GM18508 (cell line): ENCODE data around the gene PI4KA.

Source experiments
- ATAC-seq: cut with Tn5 transposase; IDR thresholded peaks from one replicate; pipeline ENCODE4 v1.9.1; 2021; ENCODE audit warnings: moderate number of reproducible peaks; ENCODE audit not compliant: insufficient read depth, unreplicated experiment

PI4KA gene

GRCh38 chr22:20882855-20883254 lies 24.2 kb upstream of the PI4KA start:
- no peak for ATAC-seq

GRCh38 chr22:20881869-20882815 lies 23.5 kb upstream of the PI4KA start:
- ATAC-seq = no peak

- ATAC-seq = no peak
These were observed 22.6 kb upstream of the PI4KA start for GRCh38 chr22:20881231-20881630.

DNA sequence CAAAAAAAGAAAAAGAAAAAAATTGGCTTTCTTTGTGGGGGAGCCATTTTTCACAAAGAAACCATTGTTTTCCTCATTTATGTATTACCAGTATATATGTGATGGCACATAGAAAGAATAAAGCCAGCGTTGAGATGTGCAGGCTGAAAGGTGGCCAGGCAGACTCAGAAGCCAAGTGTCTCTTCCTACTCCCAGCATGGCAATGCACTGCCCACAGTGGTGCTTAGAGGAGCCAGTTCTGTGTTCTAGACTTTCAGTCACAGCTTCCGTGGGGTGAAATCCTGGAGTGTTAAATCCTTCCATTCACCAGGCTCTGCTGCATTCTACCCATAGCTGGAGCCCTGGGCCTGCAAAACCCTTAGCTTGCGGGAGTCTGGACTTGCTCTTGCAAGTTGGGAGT lies 19.1 kb upstream of the PI4KA start:
- ATAC-seq = no peak

GRCh38 chr22:20875296-20875695 lies 16.7 kb upstream of the PI4KA start:
- no peak for ATAC-seq

DNA sequence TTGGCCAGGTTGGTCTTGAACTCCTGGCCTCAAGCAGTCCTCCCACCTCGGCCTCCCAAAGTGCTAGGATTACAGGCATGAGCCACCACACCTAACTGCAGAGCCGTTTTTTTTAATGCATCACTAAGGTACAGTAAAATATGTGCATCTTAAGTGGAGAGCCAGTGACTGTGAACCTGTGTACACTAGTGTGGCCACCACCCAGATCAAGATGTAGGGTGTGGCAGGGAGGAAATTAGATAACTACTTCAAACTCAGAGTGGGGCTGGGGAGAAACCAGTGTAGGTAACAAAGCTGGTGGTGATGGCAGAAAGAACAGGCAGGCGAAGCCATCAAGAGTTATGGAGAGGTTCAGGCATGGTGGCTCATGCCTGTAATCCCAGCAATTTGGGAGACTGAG lies 14.6 kb upstream of the PI4KA start:
- ATAC-seq = no peak

DNA sequence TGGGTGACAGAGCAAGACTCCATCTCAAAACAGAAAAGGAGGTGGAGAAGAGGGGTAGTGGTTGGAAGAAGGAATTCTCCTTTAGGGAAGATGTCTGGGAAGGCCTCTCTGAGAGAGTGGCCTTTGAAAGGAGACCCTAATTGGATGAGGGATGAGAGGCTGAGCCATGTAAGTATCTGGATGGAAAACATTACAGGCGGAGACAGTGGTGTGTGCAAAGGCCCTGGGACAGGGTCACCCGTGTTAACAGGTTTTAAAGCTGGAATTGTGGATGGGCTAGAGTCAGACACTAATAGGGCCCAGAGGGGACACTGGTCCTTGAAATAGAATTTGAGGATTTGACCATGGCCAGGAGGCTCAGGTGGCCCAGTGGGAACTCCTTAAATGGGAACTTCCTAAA lies 10.6 kb upstream of the PI4KA start:
- ATAC-seq = no peak

DNA sequence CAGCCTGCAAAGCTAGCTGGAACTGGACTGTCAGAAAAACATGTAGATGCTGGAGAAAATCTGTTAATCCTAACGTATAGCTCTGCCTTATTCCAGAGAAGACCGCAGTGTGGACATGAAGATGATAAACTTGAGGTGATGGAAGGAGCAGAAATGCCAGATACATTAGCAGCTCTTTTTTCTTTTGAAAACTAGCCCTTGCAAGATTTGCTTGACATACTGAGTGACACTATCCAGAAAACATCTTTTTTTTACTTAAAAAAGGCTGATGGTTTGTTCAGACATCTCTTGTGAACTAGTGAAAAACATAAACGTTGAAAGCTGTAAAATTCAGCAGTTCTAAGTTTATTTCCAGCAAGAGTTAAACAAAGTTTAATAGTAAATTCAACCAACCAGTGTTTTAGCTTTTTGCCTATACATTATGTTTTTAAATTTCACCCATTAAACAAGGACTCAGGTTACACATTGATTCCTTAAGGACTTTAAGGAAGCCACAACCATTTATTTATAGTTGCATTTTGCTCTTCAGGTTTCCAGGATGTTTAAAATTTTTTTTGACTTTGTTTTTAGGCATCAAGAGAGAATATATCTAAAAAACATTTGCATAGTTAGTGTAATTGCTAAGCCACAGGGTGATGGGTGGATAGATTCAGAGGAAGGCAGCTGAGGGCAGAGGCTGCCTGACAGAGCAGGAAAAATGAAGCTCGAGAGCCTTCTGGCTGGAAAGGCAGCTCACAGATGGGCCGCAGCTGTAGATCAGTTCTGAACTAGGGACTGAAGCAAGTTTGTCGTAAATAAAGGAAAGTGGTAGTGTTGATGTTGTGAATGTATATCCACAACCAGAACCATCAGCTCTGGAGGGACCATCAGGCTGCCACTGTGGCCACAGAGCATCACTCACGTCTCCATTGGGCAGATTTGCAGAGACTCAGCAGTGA lies 9.7 kb upstream of the PI4KA start:
- no peak for ATAC-seq

DNA sequence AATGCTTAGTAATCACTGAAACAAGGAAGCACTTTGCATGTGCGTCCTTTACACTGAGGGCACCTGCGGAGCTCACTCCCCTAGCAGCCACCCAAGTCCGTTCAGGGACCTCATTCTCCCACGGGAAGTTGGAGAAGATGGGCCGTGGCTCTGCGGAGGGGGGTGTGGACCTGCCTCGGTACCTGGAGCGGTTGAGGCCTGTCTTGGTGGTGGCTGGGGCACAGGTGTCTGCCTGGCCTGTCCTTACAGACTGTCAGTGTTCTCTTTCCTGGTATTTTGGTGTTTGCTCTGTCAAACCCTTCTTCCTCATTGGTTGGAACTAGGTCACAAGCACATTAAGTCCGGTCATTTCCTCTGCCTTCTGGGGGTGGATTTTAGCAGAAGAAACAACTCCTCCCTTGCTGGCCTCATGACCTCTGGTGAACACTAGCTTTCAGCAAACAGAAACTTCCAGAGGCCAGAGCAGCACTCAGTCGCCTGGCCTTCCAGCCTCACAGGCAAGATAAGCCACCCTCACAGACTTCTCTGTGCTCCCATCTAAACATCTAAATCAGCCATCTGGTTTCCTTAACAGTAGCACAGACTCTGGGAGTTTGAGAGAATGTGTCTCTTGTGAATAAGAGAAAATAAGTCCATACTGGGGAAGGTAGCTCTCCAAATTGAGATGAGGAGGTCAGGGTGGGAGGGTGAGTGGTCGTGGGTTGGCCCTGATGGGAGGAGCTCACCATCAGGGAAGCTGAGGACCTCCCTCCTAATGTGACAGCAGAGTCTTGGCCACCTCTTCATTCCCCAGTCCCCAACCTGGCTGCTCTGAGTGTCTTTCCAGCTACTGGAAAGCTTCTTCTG lies 8.8 kb upstream of the PI4KA start:
- no peak for ATAC-seq

DNA sequence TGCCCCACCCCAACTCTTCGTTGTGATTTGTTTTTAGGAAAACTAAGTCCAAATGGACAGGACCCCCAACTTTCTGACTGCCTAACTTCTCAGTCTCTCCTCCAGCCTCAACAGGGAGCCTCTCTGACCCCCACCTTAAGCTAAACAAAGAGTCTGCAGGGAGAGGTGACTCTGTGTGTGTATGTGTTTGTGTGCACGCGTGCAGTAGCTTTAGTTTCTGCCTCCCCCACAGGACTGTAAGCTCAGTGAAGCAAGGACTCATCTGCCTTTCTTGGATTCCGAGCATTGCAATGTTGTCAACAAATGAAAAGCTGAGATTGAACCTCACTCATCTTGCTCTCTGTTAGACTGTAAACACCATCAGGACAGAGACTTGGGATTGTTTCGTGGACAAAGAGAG lies 8.1 kb upstream of the PI4KA start:
- no peak for ATAC-seq

DNA sequence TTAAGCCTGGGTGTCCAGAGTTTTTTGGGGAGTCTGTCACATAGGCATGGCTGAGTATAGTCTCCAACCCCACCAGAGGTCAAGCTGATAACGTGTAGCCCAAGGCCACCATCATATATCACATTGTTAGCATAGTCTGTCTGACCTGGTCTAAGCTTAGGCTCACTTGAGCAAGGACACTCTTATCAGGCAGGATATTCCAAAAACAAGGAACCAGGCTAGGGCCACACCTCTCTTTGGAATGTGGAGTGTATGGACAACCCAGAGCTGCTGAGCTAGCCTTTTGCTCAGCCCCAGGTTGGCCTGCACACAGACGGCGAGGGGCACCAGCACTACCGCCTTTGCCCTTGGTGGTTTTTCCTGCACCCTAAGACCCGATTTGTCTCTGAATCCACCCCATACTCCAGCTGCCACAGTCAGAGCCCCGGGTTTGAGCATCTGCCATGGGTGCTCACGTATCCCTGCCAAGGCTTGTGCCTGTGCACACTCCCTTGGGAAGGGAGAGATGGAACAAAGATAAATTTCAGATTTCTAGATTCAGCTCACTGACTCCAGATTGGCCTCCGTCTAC lies 7.3 kb upstream of the PI4KA start:
- no peak for ATAC-seq

- ATAC-seq = no peak
These were observed 6.7 kb upstream of the PI4KA start for GRCh38 chr22:20865331-20865730.

DNA sequence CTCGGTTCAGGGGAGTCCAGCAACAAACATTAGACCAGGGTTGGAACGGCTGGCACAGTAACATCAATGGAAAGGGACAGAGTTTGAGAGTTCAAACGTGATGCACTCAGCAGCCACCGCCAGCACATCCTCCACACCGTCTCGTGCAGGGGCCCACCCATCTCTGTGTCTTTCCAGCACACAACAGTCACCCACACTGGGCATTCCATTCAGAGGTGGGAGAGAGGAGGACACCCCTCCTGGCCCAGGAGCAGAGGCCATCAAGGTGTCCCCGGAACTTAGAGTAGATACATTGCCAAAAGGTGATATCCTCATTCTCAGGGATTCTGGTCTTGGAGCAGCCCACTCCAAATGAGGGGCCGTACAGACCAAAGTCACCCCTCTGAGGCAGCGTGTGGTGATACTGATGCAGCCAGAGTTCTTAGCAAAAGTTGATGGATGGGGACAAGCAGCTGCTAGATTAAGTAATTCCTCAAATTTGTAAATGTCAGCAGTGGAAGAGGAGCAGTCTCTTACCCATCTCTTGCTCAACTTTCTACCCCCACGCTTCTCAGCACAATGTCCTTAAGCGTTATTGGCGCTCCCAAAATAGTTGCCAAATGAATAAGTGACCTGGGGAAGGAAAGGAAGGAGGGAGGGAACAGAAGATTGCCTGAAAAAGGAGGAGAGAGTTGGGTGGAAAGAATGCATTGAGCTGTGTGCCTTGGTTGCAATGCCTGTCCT lies 5.7 kb upstream of the PI4KA start:
- ATAC-seq = no peak

GRCh38 chr22:20863366-20863765 lies 4.8 kb upstream of the PI4KA start:
- no peak for ATAC-seq

- ATAC-seq = no peak
These were observed 3.9 kb upstream of the PI4KA start for GRCh38 chr22:20862540-20862939.

DNA sequence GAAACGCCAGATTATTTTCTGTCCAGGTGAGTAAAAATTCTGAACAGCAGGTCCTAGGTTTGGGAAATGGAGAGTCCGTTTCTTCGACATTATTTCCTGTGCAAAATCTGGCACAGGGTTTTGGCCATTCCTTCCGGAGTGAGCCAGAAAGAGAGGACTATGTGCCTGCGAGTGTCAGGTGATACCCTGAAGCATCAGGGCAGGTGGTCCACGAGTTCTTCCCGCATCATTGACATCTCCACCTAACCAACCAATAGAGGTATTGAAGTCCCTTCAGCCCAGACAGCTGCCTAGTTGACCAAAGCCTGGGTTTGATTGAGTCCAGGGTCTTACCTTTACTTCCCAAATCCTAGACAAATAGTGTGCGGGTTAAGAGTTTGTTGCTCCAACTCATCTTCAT lies 1.0 kb upstream of the PI4KA start:
- ATAC-seq = no peak

DNA sequence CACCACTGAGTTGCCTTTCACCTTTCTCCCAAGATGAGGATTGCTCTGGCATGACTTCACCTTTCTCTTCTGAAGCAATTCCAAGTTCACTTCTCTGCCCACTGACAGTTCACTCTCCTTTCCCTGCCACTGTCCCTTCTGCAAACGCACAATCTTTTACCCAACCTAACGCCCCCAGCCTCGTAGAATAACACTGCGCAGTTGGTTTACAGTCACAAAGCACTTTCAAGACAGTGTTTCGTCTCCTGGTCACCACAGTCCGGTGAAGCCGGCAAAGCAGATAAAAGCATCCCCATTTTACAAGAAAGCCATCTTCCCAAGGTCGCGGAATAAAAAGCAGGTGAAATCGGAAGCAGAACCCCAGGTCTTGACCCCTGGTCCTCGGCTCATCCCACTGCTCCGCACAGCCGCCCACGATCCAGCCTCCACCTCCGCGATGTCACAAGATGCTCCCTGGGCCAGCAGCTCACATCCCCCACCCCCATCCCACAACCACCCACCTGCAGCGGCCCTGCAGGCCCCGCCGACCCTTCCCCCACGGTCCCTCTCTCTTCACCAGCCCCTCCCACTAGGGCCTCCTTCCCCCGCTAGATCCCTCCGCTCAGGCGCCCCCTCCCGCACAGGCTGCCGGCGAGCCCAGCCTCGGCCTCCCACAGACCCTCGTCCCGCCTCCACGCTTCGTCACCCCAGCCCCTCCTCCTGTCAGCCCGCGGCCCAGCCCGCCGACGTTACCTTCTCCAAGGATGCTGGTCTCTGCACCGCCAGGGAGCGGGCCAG lies 585 bp downstream of the PI4KA start:
- ATAC-seq = peak; percentile 39

GRCh38 chr22:20857247-20857643 lies 1.4 kb downstream of the PI4KA start:
- no peak for ATAC-seq

- ATAC-seq = no peak
These were observed 5.4 kb downstream of the PI4KA start for GRCh38 chr22:20853236-20853660.
